CD4-positive, alpha-beta T cell treated with Interleukin-1 beta for 1 hour (primary cell): ENCODE data around the gene MMP20.

Source experiments
- DNase-seq, 2 donors: peaks; one replicate each; pipeline ENCODE4 v3.0.0-alpha.2; 2020 to 2022

Gene MMP20

DNA sequence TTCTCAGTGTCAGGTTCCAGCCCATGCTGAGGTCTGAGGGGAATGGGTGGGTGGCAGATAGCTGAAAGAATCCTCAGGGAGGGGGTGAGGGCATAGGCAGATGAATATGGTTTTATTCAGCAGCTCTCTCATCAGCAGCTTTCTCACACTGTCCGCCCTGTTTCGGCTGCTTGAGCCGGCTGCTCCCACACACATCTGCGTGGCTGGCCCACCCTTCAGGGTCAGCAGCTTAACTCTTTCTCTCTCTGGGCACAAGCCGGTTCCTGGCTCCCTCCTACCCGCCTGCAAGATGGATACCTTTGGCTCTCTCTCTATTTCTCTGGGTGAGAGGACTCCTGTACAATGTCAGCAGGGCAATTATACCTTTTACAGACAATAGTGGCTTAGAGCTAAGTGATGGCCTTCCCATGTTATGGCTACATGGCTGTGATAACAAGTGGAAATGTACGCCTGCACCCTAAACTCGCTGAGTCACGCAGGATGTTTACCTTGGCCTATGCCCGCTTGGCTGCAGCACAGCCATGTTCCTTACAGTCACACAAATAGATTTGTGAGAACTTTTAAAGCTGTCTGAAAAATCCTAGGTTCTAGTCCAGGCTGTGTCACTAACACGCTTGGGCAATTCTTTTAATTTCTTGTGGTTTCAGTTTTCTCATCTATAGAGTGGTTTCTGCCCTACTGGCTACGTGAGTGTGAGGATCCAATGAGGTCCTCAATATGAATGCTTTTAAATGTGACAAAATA lies 4.1 kb downstream of the MMP20 start:
- no peak for DNase-seq

DNA sequence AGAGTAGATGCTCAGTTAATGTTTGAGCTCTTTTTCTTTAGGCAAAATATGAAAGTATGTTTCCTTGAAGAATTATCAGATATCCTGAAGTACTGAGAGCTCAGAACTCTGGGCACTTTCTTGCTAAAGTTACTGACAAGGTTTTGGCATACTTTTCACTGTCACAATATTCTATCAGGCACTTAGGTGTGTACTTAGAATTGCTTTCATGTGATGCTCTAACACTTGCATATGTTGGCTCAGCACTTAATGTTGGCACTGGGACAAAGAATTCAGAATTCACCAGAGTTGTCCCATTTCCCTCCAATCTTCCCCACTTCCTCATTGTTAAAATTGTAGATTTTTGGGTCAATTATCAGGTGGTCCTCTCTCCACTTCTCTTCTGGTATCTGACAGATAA lies 5.0 kb downstream of the MMP20 start:
- DNase-seq = no peak

- DNase-seq = no peak
These were observed 7.6 kb downstream of the MMP20 start for GRCh38 chr11:102617466-102618008.

DNA sequence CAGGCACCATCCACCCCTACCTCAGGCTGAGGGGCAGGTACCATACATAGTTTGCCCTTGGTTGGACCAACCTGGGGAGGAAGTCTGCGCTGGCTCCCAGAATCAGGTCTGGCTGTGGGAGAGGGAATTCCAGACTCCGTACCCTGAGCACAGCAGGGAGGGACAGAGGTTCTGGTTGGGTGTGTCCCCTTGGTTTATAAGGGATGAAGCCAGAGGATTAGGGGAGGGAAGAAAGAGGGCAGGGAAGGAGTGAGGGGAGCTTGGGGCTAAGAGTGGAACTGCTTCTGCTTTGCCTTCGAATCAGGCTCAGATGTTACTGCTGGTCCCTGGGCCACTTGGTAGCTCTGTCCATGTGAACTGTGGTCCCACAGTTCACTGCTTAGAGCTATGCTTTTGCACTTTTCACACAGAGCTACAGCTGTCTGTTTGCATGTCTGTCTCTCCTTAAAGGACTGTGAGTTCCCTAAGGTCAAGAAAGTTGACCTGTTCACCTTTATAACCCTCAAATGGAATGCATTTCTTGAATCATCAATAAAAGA lies 9.2 kb downstream of the MMP20 start:
- no peak for DNase-seq

DNA sequence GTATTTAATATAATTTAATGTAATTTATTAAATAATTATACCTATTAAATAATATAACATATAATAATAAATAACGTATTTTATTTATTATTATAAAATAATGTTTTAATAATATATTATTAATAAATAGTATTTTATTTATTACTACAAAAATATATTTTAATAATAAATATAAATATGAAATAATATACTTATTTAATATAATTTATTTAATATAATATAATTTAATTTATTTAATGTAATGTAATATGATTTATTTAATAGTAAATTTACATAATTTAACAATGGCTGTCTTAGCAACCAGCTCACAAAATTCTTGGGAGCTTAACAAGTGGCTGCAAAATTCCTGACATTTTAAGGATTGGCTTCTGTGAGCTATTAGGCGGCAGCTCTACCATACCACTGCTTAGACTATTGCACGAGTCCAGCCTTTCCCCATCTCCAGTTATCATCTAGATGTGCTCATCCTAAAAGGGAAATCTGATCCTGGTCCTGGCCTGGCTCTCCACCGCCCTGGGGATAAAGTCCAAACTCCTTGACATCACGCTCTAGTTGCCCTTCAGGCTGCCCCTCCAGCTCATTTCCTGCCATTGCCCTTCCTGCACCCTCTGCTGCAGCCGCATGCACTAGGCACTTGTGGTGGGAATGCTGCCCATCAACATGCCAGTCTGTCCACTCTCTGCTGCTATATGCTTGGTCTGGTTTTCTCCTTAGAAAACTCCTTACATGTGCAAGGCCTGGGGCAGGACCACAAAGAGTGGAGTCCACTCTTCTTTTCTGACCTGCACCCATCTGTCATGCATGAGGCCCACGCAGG lies 9.8 kb downstream of the MMP20 start:
- DNase-seq = no peak

DNA sequence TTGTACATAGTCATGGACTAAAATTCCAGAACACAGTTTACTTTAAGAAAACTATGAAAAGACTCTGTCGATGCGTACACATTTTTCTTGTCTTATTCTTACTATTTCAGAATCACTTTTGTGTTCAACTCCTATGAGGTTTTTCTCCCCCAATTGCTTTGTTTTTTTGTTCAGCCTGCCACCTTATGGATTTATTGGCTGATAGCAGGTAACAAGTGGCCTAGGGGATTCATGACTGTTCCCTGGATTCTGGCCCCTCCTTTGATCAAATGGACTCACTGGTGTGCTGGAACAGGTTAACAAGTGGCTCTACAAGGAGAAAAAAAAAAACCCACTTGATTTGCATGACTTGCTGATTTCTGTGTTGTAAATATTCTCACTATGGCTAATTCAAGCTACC lies 10.6 kb downstream of the MMP20 start:
- no peak for DNase-seq

DNA sequence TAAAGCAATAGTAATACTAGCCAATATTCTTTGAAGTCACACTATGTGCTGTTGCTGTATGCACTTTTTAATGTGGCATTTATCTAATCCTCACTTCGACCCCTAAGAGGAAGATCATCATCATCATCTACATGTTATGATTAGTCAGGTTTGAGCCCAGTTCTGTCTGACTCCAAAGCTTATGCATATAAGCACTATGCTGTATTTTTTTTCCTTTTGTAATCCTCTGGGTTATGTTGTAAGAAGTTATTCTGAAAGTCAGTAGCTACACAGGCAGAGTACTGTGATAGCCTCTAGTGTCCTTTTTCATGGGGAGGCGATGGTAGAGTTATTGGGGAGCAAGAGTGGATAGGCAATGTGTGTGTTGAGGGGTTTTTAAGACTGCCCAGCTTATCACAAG lies 11.1 kb downstream of the MMP20 start:
- DNase-seq = no peak

GRCh38 chr11:102613450-102613849 lies 11.7 kb downstream of the MMP20 start:
- no peak for DNase-seq

DNA sequence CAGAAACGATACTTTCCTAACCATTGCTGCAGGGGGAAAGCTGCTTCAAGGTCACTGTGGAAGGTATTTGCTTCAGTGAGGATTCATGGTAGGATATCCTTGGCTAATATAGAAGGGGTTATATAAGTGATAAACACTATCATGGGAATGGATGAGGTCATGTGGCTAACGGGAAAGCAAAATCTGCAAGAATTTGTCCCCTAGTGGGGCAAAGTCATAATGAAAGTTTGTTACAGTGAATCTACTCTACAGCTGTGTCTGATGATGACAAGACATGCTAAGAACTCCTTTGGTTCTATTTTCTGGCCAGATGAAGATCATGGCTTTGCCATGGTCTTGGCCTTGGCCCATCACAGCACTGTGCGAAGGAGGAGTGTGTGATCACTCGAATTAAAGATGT lies 13.8 kb downstream of the MMP20 start:
- no peak for DNase-seq

DNA sequence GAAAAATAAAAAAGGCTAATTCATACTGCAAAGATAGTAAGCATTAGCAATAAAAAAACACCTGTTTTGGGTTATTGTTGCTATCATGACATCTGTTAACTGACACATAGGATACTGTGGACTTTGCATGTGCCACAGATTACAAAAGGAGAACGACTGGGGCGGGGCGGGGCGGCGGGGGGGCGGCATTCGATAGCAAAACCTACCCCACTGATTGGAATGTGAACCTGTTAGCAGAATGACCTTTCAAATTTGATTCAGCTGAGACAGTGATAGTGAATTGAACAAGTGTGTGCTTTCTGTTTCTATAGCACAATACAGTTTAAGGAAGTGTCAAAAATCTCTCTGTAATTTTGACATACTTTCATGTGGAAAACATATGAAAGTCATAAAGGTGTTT lies 14.9 kb downstream of the MMP20 start:
- DNase-seq = no peak

- no peak for DNase-seq
These were observed 16.4 kb downstream of the MMP20 start for GRCh38 chr11:102608699-102609098.

DNA sequence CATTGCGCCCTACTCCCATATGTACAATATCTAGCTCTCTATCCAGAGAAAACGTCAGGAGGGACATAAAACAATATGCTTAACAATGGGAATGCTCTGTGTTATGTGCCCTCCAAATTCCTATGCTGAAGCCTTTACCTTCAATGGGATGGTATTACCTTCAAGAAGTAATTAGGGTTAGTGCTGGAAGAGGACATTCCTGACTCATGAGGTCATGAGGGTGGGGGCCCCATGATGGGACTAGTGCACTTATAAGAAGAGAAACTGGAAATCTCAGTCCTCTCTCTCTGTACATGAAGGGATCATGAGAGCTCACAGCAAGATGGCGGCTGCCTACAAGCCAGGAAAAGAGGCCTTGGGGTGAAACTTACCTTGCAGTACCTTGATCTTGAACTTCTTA lies 20.3 kb downstream of the MMP20 start:
- DNase-seq = no peak

DNA sequence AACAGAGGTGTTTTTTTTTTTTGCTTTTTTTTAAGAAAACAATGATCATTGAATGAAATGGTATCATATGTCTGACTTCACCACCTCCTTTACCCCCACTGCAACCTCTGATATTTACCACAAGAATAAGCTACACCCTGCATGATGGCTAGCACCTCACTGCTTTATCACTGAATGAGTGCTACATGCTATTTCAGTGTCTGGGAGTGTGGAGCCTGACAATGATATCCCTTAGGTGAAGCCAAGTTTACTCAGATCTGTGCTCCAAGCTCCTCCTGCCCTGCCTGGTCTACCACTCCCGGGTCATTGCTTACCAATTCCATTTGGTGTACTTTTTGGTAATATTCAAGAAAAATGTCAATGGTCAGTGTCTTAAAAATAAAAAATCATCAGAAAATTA lies 21.1 kb downstream of the MMP20 start:
- DNase-seq = no peak

GRCh38 chr11:102603576-102603975 lies 21.6 kb downstream of the MMP20 start:
- DNase-seq = no peak

GRCh38 chr11:102603091-102603490 lies 22.0 kb downstream of the MMP20 start:
- no peak for DNase-seq

- no peak for DNase-seq
These were observed 24.5 kb downstream of the MMP20 start for GRCh38 chr11:102600666-102601065.

- DNase-seq = no peak
These were observed 25.4 kb downstream of the MMP20 start for GRCh38 chr11:102599642-102600261.

DNA sequence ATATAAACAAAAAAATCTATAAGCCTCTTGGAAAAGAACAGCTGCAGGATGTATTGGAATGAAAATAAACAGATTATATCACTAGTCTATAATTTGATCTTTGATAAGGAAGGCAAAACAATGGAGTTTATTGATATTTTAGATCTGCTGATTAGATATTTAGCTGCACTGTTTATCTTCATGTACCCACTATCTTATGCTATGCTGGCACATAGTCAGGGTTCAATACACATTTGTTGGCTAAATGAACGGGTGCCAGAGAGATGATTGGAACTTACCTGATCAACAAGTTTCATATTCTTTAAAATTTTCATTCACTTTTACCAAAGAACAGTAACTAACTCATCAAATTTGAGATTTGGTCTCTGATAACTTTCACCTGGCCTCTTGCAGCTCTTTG lies 26.9 kb downstream of the MMP20 start:
- no peak for DNase-seq

GRCh38 chr11:102596578-102596977 lies 28.6 kb downstream of the MMP20 start:
- DNase-seq = no peak

DNA sequence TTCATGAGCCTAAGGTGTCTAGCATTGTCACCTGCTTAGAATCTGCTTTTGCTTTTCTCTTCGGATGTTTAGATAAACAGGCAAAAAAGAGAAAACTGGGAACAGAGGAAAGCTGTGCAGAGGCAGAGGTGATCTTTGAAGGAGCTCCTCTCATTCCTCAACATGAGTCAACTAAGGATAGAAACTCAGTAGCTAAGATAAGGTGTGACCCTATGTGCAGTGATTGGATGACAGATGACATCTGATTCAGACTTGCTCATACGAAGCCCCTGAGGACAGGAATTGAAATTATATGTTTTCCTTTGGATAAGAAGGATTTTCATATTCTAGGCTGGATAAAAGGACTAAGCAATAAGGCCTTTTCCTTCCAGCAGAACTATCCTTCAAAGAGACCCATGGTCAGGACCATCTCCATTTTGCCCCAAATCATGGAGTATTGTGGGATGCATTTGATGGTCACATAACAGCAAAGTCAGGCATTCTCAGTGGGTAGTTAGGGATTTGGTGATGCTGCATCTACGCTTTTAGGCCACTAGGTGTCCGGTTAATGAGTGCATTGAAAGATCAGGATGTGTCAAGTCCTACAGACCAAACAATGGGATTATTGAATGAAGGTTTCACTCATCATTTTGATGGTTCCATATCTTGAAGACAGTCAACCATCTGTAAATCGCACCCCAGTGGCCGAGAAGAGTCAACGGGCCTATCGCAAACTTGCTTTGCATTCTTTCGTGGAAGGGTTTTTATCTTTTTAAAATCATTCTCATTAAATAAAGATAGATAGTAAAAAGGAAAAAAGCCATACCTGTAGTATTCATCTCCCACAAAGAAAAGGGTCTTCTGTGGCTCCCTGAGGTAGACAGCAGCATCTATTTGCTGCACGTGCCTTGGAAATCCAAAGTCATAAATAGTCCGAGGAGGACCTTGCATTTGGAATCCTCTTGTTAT lies 32.2 kb downstream of the MMP20 start:
- DNase-seq = no peak

- DNase-seq = no peak
These were observed 33.0 kb downstream of the MMP20 start for GRCh38 chr11:102592131-102592530.

DNA sequence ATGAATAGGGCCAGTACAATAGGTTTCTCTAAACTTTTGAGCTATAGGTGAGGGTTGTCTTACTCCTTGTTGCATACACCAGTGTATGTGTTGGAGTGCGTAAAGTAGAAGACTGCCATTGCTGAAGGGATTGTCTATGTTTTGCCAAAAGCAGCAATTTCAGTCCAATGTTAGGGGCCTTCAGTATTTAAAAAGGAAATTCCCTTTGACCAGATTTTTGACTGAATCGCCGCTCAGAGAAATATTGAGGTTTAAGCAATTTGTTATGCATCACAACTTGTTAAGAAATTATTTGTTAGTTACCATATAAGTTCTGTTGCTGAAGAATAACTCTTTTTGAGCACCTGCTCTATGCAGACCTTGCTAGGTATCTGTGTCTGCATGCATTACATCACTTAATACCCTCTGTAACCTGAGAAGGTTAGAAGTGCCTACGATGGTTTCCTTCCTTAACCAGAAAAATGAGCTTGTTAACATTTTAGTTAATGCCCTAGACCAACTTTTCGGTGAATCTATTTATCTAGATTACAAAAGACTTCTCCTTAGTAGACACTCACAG lies 33.9 kb downstream of the MMP20 start:
- no peak for DNase-seq
